GM18499 (cell line): ENCODE data around the gene PEAK1.
A peak's percentile ranks its signal among the peaks of the same experiment; 100 is the strongest.
"Not testable (repeated sequence)": the region's sequence is repeated elsewhere in the genome, so short reads cannot be mapped to it uniquely, and the experiment has no call there.

ENCODE experiments used
- ATAC-seq: cut with Tn5 transposase; IDR thresholded peaks from one replicate; pipeline ENCODE4 v1.9.1; 2021; ENCODE audit warnings: moderate number of reproducible peaks; ENCODE audit not compliant: insufficient read depth, unreplicated experiment

Gene PEAK1

DNA sequence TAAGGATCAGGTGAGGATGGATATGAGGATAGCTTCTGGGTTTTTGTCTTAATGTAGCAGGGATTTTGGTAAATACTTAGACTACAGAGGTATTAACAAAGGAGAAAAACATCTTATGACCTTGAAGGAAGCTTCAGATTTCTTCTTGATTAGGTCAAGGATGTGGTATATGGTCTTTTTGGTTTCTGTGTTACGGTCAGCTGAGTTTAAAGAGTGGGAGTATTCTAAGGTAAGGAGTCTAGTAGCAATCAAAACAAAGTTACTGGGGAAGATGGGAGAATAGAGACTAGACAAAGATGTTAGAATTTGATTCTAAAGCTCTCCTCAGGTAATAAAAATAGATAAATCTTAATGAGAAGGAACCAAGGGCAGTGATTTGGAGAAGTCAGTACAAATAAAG lies 7.0 kb upstream of the PEAK1 start:
- ATAC-seq, result no peak

DNA sequence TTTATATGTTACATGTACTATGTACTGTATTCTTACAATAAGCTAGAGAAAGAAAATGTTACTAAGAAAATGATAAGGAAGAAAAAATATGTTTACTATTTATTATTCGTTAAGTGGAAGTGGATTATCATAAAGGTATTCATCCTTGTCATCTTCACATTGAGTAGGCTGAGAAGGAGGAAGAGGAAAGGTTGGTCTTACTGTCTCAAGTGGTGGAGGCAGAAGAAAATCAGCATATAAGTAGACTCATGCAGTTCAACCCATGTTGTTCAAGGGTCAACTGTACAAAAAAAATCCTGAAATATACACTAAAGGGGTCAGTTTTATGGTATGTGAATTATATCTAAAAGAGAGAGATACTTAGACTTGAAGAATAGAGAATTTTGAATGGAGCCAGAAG lies 6.5 kb upstream of the PEAK1 start:
- no peak for ATAC-seq

DNA sequence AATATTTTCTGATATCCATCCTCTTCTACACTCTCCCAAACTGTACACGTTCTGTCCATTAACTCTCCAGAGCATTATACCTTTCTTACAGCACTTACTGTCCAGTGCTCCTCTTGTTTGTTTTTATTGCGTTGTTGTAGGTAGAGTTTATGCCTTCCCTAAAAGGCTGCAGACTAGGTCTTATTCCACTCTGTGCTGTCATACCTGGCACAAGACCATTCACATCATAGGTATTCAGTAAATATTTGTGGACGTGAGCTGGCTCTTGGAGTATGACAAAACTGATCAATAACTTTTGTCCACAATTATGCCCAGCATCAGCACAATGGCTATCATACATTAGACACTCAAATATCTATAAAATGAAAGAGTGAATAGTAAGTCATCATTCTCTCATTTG lies 5.2 kb upstream of the PEAK1 start:
- no peak for ATAC-seq

DNA sequence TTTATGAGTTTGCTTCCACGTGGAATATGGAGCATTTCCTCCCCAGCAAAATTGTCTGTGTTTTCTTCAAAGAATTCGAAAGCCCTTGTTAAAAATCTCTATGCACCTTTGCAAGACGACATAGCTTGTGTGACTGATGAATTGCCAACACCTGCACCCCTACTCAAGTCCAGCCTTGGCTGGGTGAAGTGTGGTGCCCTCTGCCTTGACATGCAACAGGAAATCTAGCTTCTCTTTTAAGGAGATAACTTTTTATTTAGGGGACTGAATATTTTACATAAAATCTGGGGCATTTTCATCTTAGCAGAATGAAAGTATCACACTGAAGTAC lies 1.4 kb upstream of the PEAK1 start:
- no peak for ATAC-seq

DNA sequence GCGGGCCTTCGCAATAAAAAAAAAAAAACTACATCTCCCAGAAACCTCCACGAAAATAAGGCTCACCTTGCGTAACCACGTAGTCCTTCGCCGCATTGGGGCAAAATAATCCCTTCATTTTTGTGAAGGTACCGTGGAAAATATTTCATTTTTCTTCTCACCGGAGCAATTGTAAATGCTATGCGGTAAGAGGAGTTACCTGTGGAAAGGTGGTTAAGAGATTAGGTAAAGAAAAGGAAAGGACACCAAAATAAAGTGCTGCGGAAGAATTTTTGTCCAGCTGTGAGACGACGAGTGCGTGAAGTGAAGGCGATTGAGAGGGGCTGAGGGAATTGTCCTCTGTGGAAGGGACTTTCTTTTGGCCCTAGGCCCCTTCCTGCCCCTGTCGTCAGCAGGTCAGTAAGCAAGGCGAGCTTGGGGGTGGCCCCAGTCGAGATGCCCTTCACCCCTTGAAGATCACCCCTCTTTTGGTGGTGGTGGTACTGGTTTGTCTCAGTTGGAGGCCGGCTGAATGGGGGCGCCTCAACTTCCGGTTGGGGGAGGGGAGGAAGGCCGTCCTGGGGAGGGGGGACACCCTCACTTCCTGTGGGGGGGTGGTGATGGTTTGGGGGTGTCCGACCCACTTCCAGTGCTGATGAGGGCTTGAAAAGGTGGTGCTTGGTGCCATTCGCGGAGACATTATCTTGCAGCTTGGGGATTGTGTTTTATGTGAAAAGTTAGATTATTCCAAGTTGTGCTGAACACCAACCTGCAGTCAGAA lies 886 bp upstream of the PEAK1 start, which contains the start of gene HMG20A:
Gene HMG20A, plus strand, starts transcription at position 279 of the 760 bp plus-strand sequence. CDS start 37,520 bp downstream, outside the sequence.
- peak; percentile 36 for ATAC-seq

DNA sequence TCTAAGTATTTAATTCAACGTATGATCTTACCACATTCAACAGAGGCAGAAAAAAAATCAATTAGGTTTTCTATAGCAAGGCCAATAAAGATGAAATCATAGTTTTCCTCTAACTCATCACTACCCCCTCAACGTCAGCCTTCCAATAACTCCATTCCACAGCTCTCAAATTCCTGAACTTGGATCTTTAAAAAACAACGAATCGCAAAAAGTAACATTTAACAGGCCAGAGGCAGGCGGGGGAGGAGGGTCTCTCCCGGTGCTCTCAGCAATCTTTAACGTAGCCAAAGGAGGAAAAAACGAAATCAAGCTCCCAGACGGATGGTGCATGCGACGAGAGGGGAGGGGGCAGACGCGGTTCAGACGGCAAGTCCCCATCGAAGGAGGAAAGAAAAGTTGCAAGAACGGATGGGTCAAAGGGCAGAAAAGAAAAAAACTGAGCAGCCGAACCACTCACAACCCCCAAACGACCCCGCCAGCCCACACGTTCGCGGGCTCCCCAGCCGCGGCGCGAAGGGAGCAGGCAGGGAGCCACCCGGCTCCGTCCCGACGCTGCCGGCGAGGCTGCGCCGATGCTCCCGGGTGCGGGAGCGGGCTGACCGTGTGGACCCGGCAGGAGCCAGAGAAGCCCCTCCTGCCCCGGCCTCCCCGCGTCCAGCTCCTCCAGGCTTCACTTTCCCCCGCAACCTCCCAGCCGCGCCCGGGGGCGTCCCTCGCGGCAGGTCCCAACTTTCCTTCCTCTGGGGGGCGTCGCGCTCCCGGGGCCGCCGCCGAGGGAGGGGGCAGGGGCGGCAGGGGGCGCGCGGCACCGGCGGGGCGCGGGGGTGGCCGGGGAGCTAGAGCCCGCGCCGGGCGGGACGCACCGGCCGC lies 703 bp downstream of the PEAK1 start:
- no peak for ATAC-seq

DNA sequence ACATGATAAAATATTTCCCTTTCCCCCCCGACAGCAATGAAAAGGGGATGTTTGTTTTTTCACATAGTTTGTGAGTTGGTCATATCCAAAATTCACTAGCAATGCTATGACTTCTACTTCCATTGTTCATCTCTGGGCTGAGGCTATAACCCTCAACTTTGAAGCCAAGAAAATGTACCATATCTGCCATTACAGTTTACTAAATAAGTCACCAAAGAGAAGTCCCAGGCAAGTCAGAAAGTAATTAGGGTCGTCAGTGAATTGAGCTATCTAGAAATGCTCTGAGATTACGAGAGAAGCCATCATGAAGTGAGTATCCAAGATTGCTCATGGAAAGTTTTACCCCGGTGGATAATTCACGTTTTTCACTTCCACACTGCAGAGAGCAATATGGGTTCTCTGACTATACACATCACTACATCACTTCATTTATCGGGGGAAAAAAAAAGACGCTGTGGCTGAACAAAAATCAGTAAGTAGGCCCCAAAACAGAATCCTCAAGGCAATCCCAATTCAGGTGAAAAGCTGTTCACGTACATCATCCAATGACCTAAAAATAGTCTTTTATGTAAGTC lies 1.4 kb downstream of the PEAK1 start:
- ATAC-seq, result no peak

DNA sequence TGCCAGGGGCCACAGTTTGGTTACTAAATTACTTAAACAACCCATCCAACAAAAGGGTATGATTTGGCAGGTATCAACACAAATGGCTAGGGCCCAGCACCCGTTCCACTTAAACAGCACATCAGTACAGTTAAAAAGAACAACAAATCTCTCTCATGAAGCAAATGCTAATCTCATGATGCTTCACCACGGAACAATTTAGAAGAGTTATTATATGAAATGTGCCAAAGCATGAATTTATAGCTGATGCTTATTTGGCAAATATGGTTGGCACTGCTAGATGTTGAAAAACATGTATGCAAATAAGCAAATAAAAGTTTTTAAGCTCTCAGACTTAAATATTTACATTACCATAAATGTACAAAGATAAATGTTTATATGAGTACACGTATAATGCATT lies 2.3 kb downstream of the PEAK1 start:
- no peak for ATAC-seq

DNA sequence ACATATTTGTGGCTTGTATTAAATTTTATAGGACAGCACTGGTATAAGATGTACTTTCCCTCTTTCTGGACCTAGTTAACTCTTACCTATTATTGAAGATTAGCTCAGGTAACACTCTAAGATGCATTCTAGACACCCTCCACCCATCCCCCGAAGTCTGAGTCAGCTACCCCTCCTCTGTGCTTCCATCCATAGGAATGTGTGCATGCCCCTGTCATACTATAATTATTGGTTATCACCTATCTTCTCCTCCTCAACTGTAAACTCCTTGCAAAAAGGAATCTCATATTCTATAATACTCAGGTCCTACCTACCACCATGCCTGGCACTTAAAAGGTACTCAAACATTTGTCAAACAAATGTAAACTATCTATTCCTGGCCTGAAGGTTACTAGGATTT lies 3.0 kb downstream of the PEAK1 start:
- ATAC-seq, result no peak

DNA sequence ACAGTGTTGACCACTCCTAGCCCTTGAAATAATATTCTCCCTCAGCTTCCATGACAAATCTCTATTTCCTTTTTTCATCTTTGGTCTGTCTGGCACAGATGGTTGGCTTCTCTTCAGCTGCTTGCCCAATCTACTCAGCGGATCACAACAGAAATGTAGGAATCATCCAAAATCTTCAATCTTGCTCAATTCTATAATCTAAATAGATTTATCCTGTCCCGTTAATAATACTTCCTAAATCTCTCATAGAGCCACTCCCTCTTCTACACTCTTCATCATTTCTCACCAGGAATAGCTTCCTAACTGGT lies 3.8 kb downstream of the PEAK1 start:
- no peak for ATAC-seq

DNA sequence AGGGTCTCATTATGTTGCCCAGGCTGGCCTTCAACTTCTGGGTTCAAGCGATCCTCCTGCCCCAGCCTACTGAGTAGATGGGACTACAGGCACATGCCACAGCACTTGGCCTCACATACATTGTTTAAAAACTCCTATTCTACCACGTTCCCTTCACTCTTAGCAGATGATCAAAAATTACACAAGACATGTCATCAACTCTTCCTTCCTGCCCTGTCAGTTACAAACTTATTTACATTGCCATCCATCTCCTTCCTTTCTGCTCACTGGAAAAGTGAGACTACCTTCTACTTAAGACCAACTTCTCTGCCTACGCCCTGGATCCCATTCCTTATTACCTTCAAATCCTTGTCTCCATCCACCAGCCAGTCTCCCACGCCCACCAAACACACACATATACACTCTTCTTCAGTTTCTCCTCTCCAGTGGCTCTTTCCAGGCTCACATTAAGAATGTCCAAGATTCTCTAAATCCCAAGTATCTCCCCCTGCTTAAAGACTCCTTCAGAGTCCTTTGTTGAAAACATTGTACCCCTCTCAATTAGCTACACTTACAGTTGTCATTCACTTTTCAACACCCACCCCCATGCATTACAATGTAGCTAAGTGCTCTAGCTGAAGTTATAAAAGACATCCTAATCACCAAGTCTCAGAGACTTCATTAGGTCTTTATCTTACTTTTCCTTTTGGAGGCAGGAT lies 4.3 kb downstream of the PEAK1 start:
- ATAC-seq, result no peak

DNA sequence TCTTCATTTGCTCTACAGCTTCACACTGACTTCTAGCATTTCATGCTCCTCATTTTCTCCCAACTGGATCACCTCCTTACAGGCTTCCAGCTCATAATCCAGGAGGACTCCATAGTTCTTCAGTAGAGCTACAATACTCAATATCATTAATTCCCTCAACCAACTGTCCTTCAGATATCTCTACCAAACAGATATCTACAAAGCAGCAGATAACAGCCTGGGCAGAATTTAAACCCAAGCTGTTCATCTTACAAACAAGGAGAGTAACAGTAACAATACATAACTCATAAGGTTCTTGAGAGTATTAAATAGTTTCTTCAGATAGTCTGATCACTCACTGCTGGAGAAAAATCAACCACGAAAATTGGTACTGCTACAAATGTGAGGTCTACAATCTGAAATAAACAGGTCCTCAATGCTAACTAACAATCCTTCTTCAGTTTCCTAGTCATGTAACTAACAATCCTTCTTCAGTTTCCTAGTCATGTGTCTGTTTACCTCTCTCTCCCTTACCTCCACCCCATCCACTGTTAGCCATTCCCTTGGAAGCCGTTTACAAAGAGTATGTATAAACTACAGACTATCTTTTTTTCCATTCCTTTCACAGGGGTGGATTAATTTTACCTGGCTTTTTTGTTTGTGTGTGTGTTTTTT lies 5.0 kb downstream of the PEAK1 start:
- ATAC-seq, result no peak

DNA sequence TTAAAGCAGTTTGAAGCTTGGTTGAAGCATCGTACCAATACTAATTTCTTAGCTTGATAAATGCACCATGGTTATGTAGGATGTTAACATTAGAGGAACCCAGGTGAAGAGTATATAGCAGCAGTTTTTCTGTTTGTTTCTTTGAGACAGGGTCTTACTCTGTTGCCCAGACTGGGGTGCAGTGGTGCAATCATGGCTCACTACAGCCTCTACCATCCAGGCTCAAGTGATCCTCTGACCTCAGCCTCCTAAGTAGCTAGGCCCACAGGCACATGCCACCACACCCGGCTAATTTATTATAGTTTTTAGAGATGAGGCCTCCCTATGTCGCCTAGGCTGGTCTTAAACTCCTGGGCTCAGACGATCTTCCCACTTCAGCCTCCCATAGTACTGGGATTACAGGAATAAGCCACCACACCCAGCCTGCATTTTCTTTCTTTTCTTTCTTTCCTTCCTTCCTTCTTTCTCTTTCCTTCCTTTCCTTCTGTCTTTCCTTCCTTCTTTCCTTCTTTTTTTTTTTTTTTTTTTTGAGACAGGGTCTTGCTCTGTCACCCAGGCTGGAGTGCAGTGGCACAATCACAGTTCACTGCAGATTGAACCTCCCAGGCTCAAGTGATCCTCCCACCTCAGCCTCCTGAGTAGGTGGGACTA lies 6.1 kb downstream of the PEAK1 start:
- ATAC-seq, result no peak

DNA sequence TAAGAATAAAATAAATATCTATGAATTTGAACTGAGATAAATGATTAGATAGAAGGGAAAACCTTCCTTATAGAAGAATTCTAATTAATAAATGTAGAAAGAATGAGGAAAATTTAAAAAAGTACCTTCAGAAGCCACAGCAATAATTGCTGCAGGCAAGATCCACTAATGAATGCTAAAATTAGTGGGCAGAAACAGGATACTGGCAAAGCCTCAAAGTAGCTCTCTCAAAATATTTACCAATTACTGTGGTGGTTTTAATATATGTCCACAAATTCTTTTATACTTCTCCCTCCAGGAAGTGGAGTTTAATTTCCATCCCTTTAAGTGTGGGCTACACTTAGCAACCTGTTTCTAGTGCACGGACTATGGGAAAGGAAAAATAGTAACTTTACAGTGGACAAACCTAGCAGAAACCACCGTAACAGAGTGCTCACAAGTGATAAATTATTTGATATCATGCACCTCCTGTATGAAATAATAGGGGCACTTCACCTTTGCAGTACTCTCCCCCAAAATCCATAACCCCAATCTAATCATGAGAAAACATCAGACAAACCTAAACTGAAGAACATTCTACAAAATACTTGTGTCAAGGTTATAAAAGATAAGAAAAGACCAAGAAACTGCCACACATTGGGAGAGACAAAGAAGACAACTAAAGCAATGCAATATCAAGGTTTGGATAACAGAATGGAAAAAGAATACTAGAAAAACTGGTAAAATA lies 6.8 kb downstream of the PEAK1 start:
- ATAC-seq, result no peak

DNA sequence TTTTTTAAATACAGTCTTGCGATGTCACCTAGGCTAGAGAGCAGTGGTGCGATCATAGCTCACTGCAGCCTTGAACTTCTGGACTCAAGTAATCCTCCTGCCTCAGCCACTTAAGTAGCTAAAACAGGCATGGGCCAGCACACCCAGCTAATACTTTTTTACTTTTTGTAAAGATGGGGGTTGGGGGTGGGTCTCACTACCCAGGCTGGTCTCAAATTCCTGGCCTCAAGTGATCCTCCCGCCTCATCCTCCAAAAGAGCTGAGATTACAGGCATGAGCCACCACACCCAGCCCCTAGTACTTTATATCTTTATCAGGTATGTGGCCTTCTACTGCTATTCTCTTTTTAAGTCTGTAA lies 8.3 kb downstream of the PEAK1 start:
- ATAC-seq, result no peak

DNA sequence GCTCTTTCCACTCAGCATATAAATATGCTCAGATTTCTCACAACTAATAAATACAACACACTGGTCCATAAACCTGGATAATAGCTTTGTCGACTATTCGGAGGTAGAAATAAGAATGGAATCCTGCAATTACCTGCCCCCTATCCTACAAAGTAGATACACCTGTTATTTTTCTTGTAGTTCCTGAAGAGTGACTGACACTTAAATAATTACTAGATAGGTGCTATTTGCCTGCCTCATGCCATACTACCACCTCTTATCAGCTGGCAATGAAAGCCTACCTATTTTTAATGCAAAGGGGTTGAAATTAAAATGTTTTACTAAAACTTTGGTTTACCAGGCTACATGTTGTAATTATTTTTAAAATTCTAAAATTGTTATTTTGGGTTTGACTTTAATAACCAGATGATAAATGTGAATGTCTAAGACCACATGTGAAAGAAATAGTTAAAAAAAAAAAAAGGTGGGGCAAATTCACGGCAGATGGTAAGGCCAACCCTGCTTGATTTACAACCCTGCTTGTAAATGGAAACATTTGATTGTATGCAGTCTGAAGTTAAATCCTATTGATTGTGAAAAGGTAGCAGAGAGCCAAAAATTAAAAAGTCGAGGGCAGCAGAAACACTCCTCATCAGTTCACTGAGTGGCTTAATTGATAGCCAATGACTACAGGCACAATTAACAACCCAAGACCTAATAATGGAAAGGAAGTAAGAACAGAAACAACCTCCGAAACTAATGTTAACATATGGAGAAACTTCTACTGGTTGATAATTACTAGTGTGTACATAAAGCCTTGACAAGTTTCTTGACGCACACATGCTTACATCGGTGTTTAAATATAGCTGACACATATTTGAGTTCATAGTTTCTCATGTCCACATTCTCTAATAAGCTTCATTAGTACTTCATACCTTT lies 8.9 kb downstream of the PEAK1 start:
- ATAC-seq, result no peak

DNA sequence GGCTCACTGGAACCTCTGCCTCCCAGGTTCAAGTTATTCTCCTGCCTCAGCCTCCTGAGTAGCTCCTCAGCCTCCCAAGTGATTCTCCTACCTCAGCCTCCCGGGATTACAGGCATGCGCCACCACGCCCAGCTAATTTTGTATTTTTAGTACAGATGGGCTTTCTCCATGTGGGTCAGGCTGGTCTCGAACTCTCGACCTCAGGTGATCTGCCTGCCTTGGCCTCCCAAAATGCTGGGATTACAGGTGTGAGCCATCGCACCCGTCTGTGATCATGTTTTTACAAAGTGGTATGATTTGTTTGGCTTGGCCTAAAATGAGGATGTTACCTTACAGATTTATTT lies 9.8 kb downstream of the PEAK1 start:
- ATAC-seq, result not testable (repeated sequence)
